Measurements from ENCODE around the gene PARVG.
A peak's percentile ranks its signal among the peaks of the same experiment; 100 is the strongest.

Gene PARVG

GRCh38 chr22:44246615-44247326 is 66.0 kb downstream of the PARVG start:
- DNase-seq = no peak

- no peak for DNase-seq
Measured at GRCh38 chr22:44247346-44247745, 66.6 kb downstream of the PARVG start.

- DNase-seq = no peak
Measured at GRCh38 chr22:44247923-44248892, 67.5 kb downstream of the PARVG start.

- no peak for DNase-seq
Measured at GRCh38 chr22:44248926-44249325, 68.2 kb downstream of the PARVG start.

GRCh38 chr22:44249376-44250147 is 68.8 kb downstream of the PARVG start:
- DNase-seq = no peak

GRCh38 chr22:44254811-44255210 is 74.1 kb downstream of the PARVG start:
- no peak for DNase-seq

GRCh38 chr22:44256085-44256484 is 75.4 kb downstream of the PARVG start:
- DNase-seq = peak; percentile 50

- DNase-seq = peak; percentile 28
Measured at GRCh38 chr22:44256556-44257485, 76.1 kb downstream of the PARVG start.

Data from islet precursor cell (in vitro differentiated cells).